Measurements from ENCODE around the gene MRPL46. TPM values are rescaled to one million over a fixed set of nuclear protein-coding genes. Genes with fewer than 3 reads are reported as not detected.

Gene MRPL46
- total and polyA plus RNA-seq, 8 donors = 19.0 to 25.9 (median 24.2) TPM

DNA sequence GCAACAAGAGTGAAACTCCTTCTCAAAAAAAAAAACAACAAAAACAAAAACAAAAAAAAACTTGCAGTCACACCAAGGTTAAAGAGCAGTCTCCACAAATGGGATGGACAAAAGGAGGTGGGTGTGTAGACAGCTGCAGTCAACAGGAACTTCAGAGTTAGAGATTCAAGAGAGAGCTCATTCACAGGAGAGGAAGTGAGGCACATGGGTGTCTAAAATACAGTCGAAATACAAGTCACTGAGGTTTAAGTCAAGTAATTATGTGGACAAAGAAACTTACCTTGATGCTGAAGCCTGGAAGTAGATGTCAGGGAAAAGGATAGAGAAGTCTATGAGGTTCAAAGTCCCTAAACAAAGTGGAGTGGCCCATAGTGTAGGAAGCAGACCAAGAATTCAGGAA, 15.1 kb upstream of the MRPL46 start:
- no peak for DNase-seq

DNA sequence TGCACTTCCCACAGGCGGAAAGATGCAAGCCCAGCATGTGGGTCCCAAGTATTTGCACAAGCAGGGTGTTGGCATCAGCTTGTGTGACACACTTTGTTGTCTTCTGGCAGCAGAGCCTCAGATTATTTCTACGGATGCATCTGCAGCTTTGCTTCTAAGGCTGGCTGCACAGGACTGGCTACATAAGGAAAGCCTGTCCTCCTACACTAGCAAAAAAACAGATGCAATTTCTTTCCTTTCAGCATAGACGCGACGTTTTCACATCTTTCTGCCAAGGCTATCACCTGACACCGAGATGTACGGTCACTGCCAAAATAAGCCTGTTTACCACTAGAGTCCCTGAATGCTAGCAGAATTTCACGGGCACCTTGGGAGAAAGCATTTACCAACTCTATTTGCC, 13.8 kb upstream of the MRPL46 start:
- ATAC-seq (no peak), DNase-seq (no peak)
- intact Hi-C loops (cut with DNase I) = no loop called here
- Histone ChIP-seq H3K27me3 (no peaks in the 10 kb centered on the region), H3K4me1 (no peaks in the 10 kb centered on the region), H3K27ac (no peak overlapping the region), H3K4me3 (no peak overlapping the region), H3K9me3 (no peaks in the 10 kb centered on the region), H3K36me3 (peaks cover 0 to 36% of the 10 kb centered on the region in 2 donors)
- TF ChIP-seq, protein P1, sequence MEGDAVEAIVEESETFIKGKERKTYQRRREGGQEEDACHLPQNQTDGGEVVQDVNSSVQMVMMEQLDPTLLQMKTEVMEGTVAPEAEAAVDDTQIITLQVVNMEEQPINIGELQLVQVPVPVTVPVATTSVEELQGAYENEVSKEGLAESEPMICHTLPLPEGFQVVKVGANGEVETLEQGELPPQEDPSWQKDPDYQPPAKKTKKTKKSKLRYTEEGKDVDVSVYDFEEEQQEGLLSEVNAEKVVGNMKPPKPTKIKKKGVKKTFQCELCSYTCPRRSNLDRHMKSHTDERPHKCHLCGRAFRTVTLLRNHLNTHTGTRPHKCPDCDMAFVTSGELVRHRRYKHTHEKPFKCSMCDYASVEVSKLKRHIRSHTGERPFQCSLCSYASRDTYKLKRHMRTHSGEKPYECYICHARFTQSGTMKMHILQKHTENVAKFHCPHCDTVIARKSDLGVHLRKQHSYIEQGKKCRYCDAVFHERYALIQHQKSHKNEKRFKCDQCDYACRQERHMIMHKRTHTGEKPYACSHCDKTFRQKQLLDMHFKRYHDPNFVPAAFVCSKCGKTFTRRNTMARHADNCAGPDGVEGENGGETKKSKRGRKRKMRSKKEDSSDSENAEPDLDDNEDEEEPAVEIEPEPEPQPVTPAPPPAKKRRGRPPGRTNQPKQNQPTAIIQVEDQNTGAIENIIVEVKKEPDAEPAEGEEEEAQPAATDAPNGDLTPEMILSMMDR (IDR thresholded peaks at IDR 0.05) = no peak

More for the DNA sequence above, 15.1 kb upstream of the MRPL46 start:
- Histone ChIP-seq H3K4me3 (no peak overlapping the region), H3K4me1 (no peaks in the 10 kb centered on the region), H3K27me3 (no peaks in the 10 kb centered on the region), H3K9me3 (no peaks in the 10 kb centered on the region), H3K27ac (no peak overlapping the region), H3K36me3 (peaks cover 0 to 24% of the 10 kb centered on the region in 2 donors)
- intact Hi-C loops (cut with DNase I) = no loop called here
- TF ChIP-seq, protein P1 (IDR thresholded peaks at IDR 0.05) = no peak
- no peak for ATAC-seq

DNA sequence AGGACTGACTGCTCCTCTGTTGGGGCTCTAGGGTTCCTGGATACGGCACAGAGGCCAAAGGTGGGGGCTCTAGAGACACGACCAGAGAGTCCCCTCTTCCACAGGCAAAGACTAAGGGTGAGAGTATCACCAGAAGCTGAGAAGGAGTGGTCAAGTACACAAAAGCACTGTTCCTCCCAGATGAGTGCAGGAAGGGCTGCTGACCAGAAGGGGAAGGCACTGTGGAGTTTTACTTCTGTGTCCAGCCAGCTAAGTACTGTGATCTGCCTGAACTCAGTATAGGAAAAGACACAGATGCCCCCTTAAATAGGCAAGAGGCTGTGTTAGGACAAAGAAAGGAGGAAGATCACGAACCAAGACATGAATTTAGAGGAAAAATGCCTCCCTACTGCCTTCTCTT, 12.0 kb upstream of the MRPL46 start:
- peaks cover 0 to 53% of the 10 kb centered on the region in 2 donors for H3K36me3 ChIP-seq
- ATAC-seq (no peak), DNase-seq (no peak)
- H3K27me3 ChIP-seq = no peaks in the 10 kb centered on the region
- TF ChIP-seq, protein P1 (IDR thresholded peaks at IDR 0.05) = no peak
- H3K4me3 ChIP-seq = no peak overlapping the region
- no peaks in the 10 kb centered on the region for H3K4me1 ChIP-seq
- no peak overlapping the region for H3K27ac ChIP-seq
- intact Hi-C loops (cut with DNase I) = no loop called here
- H3K9me3 ChIP-seq = no peaks in the 10 kb centered on the region

DNA sequence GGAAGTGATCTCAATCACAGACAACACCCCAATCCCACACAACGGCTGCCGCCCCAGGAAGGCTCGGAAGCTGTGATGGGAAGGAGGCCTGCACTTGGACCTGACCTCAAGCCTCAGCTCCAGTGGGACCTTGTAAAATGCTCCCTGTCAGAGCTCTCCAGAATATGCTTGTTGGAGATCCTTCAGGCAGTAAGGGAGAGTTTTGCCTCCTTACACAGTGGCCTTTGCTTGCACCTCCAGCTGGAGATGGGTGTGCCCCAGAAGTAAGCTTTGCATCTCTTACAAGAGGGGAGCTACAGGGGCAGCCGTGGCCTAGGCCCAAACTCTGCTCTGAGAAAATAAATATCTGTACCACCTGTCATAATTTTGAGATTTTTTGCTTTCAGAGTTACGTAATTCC, 10.7 kb upstream of the MRPL46 start:
- TF ChIP-seq, protein P1 (IDR thresholded peaks at IDR 0.05) = no peak
- H3K9me3 ChIP-seq = no peaks in the 10 kb centered on the region
- intact Hi-C loops (cut with DNase I) = no loop called here
- no peak overlapping the region for H3K4me3 ChIP-seq
- no peak for DNase-seq
- H3K36me3 ChIP-seq = peaks cover 0 to 66% of the 10 kb centered on the region in 2 donors
- no peak overlapping the region for H3K27ac ChIP-seq
- H3K27me3 ChIP-seq = no peaks in the 10 kb centered on the region
- H3K4me1 ChIP-seq = no peaks in the 10 kb centered on the region
- ATAC-seq = no peak

DNA sequence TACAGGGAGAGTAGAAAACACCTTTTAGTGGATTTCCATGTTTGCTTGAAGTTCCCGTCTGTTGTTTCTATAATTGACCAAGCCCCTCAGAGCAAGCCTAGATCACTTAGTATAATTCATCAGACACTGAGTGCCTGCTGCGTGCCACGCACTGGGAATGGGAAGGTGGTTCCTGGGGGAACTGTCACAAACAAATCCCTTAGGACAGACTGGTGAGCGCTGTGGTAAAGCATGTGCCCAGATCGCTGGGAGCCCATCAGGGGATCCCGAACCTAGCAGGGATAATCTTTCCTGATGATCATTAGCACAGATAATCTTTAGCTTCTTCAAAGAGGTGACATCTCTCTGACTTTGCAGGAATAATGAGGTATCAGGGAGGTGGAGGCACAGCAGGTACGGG, 9.9 kb upstream of the MRPL46 start:
- TF ChIP-seq, protein P1 (IDR thresholded peaks at IDR 0.05) = no peak
- Histone ChIP-seq H3K9me3 (no peaks in the 10 kb centered on the region), H3K4me3 (no peak overlapping the region), H3K4me1 (no peaks in the 10 kb centered on the region), H3K36me3 (peaks cover 0 to 74% of the 10 kb centered on the region in 2 donors), H3K27me3 (no peaks in the 10 kb centered on the region), H3K27ac (no peak overlapping the region)
- intact Hi-C loops (cut with DNase I) = no loop called here
- no peak for DNase-seq
- no peak for ATAC-seq

All from left lung (tissue), 10 donors.